HG03196 (cell line): ENCODE data around the gene SLC41A1.
"Not testable (repeated sequence)": the region's sequence is repeated elsewhere in the genome, so short reads cannot be mapped to it uniquely, and the experiment has no call there.

Experiments
- ATAC-seq: cut with Tn5 transposase; IDR thresholded peaks from one replicate; pipeline ENCODE4 v1.9.1; 2021; ENCODE audit not compliant: unreplicated experiment

Gene SLC41A1

DNA sequence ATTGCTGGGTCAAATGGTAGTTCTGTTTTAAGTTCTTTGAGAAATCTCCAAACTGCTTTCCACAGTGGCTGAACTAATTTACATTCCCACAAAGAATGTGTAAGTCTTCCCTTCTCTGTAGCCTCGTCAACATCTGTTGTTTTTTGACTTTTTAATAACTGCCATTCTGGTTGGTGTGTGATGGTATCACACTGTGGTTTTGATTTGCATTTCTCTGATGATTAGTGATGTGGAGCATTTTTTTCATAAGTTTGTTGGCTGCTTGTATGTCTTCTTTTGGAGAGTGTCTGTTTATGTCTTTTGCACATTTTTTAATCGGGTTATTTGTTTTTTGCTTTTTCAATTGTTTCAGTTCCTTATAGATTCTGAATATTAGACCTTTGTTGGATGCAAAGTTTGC is 10.3 kb upstream of the SLC41A1 start:
- ATAC-seq: not testable (repeated sequence)

DNA sequence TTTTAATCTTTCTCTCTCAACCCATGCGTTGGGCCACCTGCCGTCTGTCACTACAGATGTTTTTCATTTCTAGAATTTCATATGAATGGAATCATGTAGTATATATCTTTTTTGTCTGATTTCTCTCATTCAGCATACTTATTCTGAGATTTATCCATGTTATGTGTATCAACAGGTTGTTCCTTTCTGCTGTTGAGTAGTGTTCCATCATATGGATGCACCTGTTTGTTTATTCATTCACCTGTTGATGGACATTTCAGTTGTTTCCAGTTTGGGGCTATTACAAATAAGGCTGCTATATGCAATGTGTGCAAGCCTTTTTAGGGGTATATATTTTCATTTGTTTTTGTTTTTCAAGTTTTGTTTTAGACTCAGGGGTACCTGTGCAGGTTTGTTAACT is 9.4 kb upstream of the SLC41A1 start:
- no peak for ATAC-seq

DNA sequence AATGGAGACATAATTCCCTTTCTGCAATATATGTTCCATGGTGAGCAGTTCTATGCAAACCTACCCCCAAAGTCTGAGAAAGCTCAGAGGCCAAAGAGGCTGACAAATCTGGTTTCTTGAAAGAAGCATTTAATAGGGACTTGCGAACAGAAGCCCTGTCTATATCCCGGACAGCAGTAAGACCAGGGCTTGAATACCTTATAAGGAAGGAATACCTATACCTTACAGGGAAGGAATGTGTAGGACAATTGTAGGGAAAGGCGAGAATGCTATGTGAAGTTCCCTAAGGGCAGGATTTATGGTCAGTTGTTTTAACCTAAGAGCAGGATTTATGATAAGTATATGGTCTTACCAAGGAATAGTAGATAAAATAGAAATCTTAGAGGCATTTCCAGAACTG is 5.0 kb upstream of the SLC41A1 start:
- ATAC-seq: no peak

- ATAC-seq: no peak
Observed at GRCh38 chr1:205817364-205817763, 4.4 kb upstream of the SLC41A1 start.

DNA sequence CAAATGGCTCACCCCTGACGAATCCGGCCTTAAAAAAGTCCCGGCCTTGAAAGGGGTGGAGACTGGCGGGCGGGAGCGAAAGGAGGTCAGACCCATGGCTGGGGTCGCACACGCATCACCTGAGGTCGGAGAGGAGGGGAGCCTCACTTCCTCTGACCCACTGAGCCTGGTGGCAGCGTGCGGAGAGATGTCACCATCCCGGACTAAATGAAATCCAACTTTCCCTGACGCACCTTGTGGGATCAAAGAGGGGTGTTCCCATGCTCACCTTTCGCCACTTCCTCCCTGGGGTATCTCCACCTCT is 709 bp upstream of the SLC41A1 start:
- no peak for ATAC-seq

- ATAC-seq: no peak
Observed at GRCh38 chr1:205812271-205812877, 624 bp downstream of the SLC41A1 start.

DNA sequence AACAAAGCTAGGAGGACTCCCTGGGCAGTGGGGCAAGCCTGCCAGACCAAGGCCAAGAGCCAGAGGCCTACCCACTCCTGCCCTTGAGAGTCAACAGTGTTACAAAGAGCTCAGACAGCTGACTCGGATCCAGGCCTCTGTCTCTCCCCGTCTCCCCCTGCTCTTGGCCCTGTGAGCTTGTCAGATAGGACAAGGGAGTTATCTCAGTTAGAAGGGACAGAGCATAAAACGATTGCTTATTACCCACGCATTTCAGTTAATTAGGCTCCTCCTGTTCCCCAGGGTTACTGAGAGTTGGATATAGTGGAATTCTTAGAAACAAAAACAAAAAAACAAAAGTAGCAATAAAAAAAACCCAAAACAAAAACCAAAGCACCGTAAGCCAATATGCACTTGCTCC is 1.3 kb downstream of the SLC41A1 start:
- ATAC-seq: no peak

- no peak for ATAC-seq
Observed at GRCh38 chr1:205810448-205811157, 2.4 kb downstream of the SLC41A1 start.

DNA sequence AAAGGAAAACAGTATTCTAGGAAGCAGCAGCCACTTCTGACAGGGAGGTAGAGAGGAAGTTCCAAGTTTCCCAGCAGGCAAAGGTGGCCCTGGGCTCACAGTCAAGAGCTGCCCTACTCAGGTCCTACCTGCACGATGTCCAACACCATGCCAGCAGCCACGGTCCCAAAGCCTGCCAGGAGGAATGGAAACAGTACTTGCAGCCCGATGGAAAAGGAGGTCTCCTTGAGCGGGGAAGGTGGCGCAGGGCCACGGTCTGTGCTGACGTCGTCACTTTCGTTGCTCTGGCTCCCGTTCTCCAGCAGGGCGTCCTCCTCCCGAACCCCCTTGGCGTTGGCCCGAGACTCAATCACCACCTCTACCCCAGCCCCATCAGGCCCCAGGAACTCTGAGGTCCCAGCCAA is 3.1 kb downstream of the SLC41A1 start:
- ATAC-seq: no peak

GRCh38 chr1:205809469-205809868 is 3.5 kb downstream of the SLC41A1 start:
- ATAC-seq: no peak

DNA sequence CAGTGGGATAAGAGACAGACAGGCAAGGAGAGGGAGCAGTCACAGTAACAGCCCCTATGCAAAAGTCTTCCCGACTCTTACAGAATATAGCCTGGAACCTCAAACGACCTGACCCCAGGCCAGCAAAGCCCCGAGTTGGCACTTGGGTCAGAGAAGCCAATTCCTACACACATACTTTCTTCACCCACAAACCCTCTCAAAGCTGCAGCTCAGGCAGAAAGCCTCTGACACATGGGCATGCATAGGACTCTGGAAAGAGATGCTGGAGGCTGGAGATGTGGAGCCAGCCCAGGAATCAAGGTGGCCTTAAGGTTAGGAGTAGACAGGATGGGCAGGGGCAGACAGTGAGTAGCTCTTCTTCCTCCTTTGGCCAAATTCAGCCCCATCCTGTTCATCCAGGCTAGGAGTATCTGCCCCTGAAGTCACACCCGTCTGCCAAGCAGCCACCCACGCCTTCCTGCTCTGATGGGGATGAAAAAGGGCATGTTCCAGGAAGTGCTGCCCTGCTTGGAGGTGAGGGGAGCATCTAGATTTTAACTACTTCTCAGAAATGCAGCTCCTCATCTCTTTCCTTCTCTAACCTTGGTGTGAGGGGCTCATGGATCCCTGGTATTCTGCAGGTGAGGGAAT is 7.8 kb downstream of the SLC41A1 start:
- no peak for ATAC-seq

DNA sequence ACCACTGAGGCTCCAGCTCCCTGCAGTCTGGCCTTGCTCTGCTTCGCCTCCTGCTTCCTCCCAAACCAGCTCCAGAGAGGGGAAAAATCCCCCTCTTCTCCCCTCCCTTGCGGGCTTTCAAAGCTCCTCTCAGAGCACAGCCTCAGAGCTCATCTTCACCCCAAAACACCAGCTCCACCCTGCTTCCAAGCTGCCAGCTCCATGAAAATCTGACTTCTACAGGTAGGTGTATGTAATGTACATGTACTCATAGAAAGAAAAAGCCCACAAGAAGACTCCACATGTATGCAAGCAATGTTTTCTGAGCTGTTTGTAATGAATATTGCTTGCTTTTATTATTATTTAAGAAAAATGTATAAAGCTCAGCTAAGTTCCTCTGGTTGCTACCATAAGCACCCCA is 8.4 kb downstream of the SLC41A1 start:
- no peak for ATAC-seq

DNA sequence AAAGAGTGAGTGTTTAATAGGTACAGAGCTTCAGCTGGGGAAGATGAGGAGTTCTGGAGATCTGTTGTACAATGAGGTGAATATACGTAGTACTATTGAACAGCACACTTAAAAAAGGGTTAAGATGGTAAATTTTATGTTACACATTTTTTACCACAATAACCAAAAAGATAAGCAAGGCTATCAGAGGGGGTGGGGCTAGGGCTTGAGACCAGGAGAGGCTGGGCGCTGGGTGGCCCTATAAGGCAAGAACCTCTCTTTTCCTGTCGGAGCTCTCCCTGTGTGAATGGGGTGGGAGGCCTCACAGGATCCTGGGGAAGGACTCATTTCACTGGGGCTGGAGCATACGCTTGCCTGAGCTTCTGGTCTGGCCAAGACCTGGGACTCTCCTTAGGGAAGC is 9.0 kb downstream of the SLC41A1 start:
- ATAC-seq: no peak

DNA sequence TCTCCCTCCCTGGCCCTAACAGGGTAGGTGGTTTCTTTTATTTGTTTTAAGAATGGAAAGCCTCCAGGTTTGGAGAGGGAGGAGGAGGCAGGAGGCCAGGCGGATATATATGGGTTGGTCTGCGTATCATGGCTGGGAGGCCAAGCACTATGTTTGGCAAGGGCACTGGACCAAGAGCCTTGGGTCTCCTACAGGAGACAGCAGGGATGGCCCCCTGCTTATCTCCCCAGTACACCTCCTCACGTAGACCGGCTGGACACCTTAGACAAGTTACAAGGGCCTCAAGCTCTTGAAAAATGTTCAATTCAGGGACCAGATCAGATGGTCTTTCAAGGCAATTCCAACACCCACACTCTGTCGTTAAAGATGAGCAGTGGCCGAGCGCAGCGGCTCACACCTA is 10.9 kb downstream of the SLC41A1 start:
- no peak for ATAC-seq

- no peak for ATAC-seq
Observed at GRCh38 chr1:205800981-205801703, 11.9 kb downstream of the SLC41A1 start.

DNA sequence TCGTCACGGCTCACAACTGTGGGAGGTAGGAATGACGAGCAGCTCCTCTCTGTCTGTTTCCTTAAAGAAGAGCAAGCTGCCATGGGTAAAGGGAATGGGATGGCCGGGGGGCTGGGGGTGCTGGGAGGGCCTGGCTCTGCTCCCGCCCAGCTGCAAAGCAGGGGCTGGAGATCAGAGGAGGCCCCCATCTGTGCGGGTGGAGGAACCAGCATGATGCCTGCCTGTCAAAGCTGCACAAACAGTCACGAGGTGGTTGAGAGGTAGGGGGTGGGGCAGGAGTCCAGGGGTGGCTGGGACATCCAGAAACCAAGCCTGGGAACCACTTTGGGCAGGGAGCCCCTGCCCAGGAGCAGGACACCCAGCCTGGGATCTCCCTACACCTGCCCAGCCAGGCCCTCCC is 12.6 kb downstream of the SLC41A1 start:
- no peak for ATAC-seq

DNA sequence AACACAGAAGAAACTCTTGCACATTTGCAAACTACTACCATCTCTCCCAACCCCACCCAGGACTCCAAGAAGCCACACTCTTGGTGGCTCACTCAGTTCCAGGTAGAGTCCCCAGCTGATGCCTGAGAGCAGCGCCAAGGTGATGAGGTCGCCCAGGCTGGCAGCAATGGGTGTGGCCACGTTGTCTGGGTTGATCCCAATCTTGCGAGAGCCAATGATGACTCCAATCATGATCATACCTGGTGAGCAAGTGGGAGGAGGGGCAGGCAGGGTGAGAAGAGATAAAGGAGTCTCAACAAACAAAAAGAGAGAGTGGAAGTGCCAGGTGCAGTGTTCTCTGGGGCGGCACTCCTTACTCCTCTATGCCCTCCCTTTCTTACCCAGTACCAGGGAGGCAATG is 14.4 kb downstream of the SLC41A1 start:
- ATAC-seq: no peak

- ATAC-seq: no peak
Observed at GRCh38 chr1:205797168-205797567, 15.8 kb downstream of the SLC41A1 start.

DNA sequence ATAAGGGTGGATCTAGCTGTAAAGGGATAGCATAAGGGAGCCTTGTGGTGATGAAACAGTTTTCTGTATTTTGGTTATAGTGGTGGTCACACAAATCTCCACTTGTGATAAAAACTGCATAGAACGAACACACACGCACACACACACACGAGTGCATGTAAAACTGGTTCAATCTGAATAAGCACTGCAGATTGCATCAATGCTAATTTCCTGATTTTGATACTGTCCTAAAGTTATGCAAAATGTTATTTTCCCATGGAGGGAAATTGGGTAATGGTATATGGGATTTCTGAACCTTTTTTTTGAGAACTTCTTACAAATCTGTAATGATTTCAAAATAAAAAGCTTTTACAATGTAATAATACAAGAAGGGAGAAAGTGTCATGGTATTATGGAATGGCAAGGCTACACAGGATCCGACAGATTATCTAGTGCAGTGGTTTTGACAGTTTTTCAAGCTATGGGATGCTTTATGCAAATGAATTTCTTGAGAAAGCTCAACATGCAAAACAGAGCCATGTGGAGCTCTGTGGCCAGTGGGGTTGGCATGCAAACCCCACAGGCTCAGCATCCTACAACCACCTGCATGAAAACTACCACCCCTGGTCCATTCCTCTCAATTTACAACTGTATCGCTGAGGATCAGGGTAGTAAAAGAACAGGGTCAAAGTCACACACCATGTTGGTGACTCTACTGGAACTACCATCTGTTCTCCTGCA is 18.8 kb downstream of the SLC41A1 start:
- no peak for ATAC-seq

- ATAC-seq: no peak
Observed at GRCh38 chr1:205792961-205793673, 19.9 kb downstream of the SLC41A1 start.

- ATAC-seq: no peak
Observed at GRCh38 chr1:205792481-205792881, 20.5 kb downstream of the SLC41A1 start.
